Measurements from ENCODE around the gene TTLL1. TPM values are rescaled to one million over a fixed set of nuclear protein-coding genes. Genes with fewer than 3 reads are reported as not detected.

TTLL1 gene
- total RNA-seq, 4 donors from 2014 or later, result 1.7 to 5.0 (median 3.5) TPM

- Histone ChIP-seq H3K36me3 (peaks cover 0 to 15% (median 0%) of the 10 kb centered on the region in 3 donors), H3K4me1 (peaks cover 9 to 46% (median 14%) of the 10 kb centered on the region in 4 donors), H3K27me3 (no peaks in the 10 kb centered on the region), H3K4me3 (peak overlapping the region in 2 of 4 donors; percentile 19 to 27), H3K9me3 (no peaks in the 10 kb centered on the region), H3K27ac (peak overlapping the region in 3 of 4 donors; percentile 50 to 71 (median 52))
- TF ChIP-seq, protein P1, sequence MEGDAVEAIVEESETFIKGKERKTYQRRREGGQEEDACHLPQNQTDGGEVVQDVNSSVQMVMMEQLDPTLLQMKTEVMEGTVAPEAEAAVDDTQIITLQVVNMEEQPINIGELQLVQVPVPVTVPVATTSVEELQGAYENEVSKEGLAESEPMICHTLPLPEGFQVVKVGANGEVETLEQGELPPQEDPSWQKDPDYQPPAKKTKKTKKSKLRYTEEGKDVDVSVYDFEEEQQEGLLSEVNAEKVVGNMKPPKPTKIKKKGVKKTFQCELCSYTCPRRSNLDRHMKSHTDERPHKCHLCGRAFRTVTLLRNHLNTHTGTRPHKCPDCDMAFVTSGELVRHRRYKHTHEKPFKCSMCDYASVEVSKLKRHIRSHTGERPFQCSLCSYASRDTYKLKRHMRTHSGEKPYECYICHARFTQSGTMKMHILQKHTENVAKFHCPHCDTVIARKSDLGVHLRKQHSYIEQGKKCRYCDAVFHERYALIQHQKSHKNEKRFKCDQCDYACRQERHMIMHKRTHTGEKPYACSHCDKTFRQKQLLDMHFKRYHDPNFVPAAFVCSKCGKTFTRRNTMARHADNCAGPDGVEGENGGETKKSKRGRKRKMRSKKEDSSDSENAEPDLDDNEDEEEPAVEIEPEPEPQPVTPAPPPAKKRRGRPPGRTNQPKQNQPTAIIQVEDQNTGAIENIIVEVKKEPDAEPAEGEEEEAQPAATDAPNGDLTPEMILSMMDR (IDR thresholded peaks at IDR 0.05), result no peak
- peak; percentile 50 for TF ChIP-seq POLR2A (IDR thresholded peaks at IDR 0.05)
- DNase-seq, result peak in 2 of 3 donors; percentile 84 to 85
Observed at GRCh38 chr22:43127166-43127908, 38.1 kb upstream of the TTLL1 start.

DNA sequence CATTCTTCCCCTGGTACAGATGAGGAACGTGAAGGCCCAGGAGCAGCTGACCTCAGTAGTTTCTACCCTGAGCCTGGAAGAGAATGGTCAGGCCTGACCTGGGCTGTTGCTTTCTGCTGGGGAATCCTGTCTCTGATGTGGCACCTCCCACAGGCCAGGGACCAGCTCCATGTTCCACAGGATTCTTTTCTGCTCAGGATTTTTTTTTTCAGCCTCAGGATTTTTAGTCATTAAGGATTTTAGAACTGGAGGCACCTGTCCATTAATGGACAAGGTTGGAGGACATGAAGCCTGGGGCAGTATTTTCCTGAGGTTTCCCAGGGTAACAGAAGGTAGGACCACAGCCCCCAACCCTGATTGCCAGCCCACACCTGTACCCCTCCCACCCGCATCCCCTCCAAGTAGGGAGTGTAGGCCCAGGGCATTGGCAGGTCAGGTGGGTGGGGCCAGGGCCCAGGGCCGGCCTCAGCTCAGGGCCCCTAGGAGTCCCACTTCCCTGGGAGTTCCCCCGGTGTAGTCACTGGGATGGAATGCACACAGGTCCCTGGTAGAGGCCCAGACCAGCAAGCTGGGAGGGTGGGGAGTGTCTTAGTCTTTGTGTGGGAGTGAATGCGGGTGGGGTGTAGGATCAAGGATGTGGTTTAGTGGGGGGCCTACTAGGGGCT, 37.4 kb upstream of the TTLL1 start:
- no peaks in the 10 kb centered on the region for H3K27me3 ChIP-seq
- no peaks in the 10 kb centered on the region for H3K9me3 ChIP-seq
- H3K4me1 ChIP-seq, result peaks cover 9 to 46% (median 14%) of the 10 kb centered on the region in 4 donors
- no peak overlapping the region for H3K4me3 ChIP-seq
- peak overlapping the region in 3 of 4 donors; percentile 50 to 71 (median 52) for H3K27ac ChIP-seq
- peak in 2 of 3 donors; percentile 60 to 65 for DNase-seq
- no peak for TF ChIP-seq POLR2A (IDR thresholded peaks at IDR 0.05)
- TF ChIP-seq, protein P1 (IDR thresholded peaks at IDR 0.05), result no peak
- peaks cover 0 to 9% (median 0%) of the 10 kb centered on the region in 3 donors for H3K36me3 ChIP-seq

DNA sequence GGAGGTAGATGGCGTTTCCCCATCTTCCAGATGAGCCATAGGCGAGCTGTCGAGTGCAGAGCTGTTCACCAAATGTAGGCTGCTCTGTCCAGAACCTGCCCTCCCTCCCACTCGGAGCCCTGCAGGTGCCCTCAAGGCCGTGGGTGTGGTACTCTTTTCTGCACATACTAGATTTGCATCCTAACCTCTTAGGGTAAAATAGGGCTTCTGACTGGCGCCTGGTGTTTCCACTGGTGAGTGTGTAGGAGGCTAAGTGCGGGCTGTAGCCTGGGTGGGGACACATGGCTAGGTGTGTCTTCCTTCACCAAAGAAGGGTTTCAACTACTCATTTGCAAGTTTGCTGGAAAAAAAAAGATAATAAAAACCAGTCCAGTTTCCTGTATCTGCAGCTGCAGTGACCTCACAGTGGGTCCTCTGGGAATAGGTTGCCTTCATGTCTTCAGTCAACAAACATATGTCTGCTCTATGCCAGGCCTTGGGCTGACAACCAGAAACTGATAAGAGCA, 29.8 kb upstream of the TTLL1 start:
- H3K27ac ChIP-seq, result peak overlapping the region in 1 of 4 donors; percentile 45

GRCh38 chr22:43118024-43118849, 29.0 kb upstream of the TTLL1 start:
- H3K4me3 ChIP-seq, result no peak overlapping the region
- no peak for TF ChIP-seq POLR2A (IDR thresholded peaks at IDR 0.05)
- TF ChIP-seq, protein P1 (IDR thresholded peaks at IDR 0.05), result no peak
- H3K36me3 ChIP-seq, result no peaks in the 10 kb centered on the region
- H3K4me1 ChIP-seq, result peaks cover 0 to 27% (median 14%) of the 10 kb centered on the region in 4 donors
- H3K27ac ChIP-seq, result peak overlapping the region in 2 of 4 donors; percentile 29 to 45
- H3K9me3 ChIP-seq, result no peaks in the 10 kb centered on the region
- peak in 1 of 3 donors; percentile 63 for DNase-seq
- no peaks in the 10 kb centered on the region for H3K27me3 ChIP-seq

More for the DNA sequence above, 29.8 kb upstream of the TTLL1 start:
- no peaks in the 10 kb centered on the region for H3K9me3 ChIP-seq
- no peak for TF ChIP-seq POLR2A (IDR thresholded peaks at IDR 0.05)
- TF ChIP-seq, protein P1 (IDR thresholded peaks at IDR 0.05), result no peak
- no peaks in the 10 kb centered on the region for H3K27me3 ChIP-seq
- H3K4me3 ChIP-seq, result no peak overlapping the region
- peak in 2 of 3 donors; percentile 59 to 69 for DNase-seq
- peaks cover 0 to 27% (median 14%) of the 10 kb centered on the region in 4 donors for H3K4me1 ChIP-seq
- H3K36me3 ChIP-seq, result no peaks in the 10 kb centered on the region

DNA sequence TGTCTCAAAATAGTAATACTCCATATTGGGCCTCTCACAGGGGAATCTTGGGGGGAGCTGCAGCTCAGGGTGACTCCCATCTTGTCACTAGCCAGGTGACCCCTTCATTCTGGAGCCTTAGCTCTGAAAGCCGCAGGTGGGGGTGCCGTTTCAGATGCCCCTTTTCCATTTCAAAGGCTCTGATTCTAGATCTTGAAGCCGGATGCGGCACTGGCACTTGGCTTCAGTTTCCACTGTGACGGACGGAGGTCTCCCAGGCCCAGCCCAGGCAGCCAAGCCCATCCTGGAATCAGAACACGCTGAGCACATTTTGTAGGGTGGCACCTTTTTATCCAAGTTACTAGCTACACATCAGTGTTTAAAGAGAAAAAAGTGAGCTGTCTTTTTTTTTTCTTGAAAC, 27.7 kb upstream of the TTLL1 start:
- Histone ChIP-seq H3K27ac (no peak overlapping the region), H3K36me3 (no peaks in the 10 kb centered on the region), H3K4me1 (peaks cover 0 to 21% (median 14%) of the 10 kb centered on the region in 4 donors), H3K9me3 (no peaks in the 10 kb centered on the region), H3K4me3 (no peak overlapping the region), H3K27me3 (no peaks in the 10 kb centered on the region)
- TF ChIP-seq, protein P1 (IDR thresholded peaks at IDR 0.05), result no peak
- no peak for TF ChIP-seq POLR2A (IDR thresholded peaks at IDR 0.05)
- DNase-seq, result no peak

All from Peyer's patch (tissue), 4 donors.